Stimulated activated naive CD4-positive, alpha-beta T cell treated with Interleukin-2 at 50 U/mL for 16 hours (primary cell): Measurements from ENCODE around the gene MEOX2.

Experiments used
- DNase-seq: peaks from one replicate; lab custom pipeline; 2025; lab: John Stamatoyannopoulos, UW

The MEOX2 gene

GRCh38 chr7:15686295-15686956, at the start of gene MEOX2:
Gene MEOX2, minus strand, starts transcription at chr7:15686683. Its CDS starts 281 bp downstream, at chr7:15686402.
- DNase-seq = no peak

- DNase-seq = no peak
Measured at GRCh38 chr7:15729746-15730145, 43.3 kb upstream of the MEOX2 start.

GRCh38 chr7:15725051-15725450, 38.6 kb upstream of the MEOX2 start:
- DNase-seq = no peak

GRCh38 chr7:15723841-15724240, 37.4 kb upstream of the MEOX2 start:
- no peak for DNase-seq

- DNase-seq = no peak
Measured at GRCh38 chr7:15720849-15721471, 34.5 kb upstream of the MEOX2 start.

- DNase-seq = no peak
Measured at GRCh38 chr7:15719311-15719710, 32.8 kb upstream of the MEOX2 start.

GRCh38 chr7:15715435-15715834, 29.0 kb upstream of the MEOX2 start:
- DNase-seq = no peak

GRCh38 chr7:15709978-15710377, 23.5 kb upstream of the MEOX2 start:
- no peak for DNase-seq

- no peak for DNase-seq
Measured at GRCh38 chr7:15707570-15707969, 21.1 kb upstream of the MEOX2 start.

GRCh38 chr7:15703732-15704131, 17.2 kb upstream of the MEOX2 start:
- DNase-seq = no peak

- no peak for DNase-seq
Measured at GRCh38 chr7:15692501-15693020, 6.1 kb upstream of the MEOX2 start.

GRCh38 chr7:15688911-15689310, 2.4 kb upstream of the MEOX2 start:
- DNase-seq = no peak

- no peak for DNase-seq
Measured at GRCh38 chr7:15688279-15688626, 1.8 kb upstream of the MEOX2 start.

GRCh38 chr7:15687546-15688278, 1.2 kb upstream of the MEOX2 start:
- DNase-seq = no peak

- no peak for DNase-seq
Measured at GRCh38 chr7:15686957-15687545, 568 bp upstream of the MEOX2 start.

GRCh38 chr7:15685358-15686294, 857 bp downstream of the MEOX2 start:
- DNase-seq = no peak

GRCh38 chr7:15684871-15685270, 1.6 kb downstream of the MEOX2 start:
- no peak for DNase-seq

GRCh38 chr7:15684111-15684800, 2.2 kb downstream of the MEOX2 start:
- DNase-seq = no peak

GRCh38 chr7:15682751-15683245, 3.7 kb downstream of the MEOX2 start:
- no peak for DNase-seq

- no peak for DNase-seq
Measured at GRCh38 chr7:15682111-15682510, 4.4 kb downstream of the MEOX2 start.

GRCh38 chr7:15681631-15682030, 4.9 kb downstream of the MEOX2 start:
- DNase-seq = no peak
